Germinal center (tissue), 1 donor: ENCODE data around the gene BRD4.
"Not testable (repeated sequence)": the region's sequence is repeated elsewhere in the genome, so short reads cannot be mapped to it uniquely, and the experiment has no call there.

Source experiments
- DNase-seq: peaks from one replicate; pipeline ENCODE4 v3.0.0; 2012; ENCODE audit warnings: mixed read lengths, low spot score

BRD4 gene

GRCh38 chr19:15360015-15360414 lies 27.7 kb upstream of the BRD4 start:
- not testable (repeated sequence) for DNase-seq

- DNase-seq = no peak
Measured at GRCh38 chr19:15358918-15359317, 26.6 kb upstream of the BRD4 start.

GRCh38 chr19:15357906-15358305 lies 25.6 kb upstream of the BRD4 start:
- DNase-seq = no peak

- no peak for DNase-seq
Measured at GRCh38 chr19:15354566-15355296, 22.4 kb upstream of the BRD4 start.

GRCh38 chr19:15353908-15354307 lies 21.6 kb upstream of the BRD4 start:
- DNase-seq = no peak

GRCh38 chr19:15352535-15352934 lies 20.2 kb upstream of the BRD4 start:
- DNase-seq = not testable (repeated sequence)

GRCh38 chr19:15341328-15341727 lies 9.0 kb upstream of the BRD4 start:
- DNase-seq = not testable (repeated sequence)

- no peak for DNase-seq
Measured at GRCh38 chr19:15340086-15340485, 7.7 kb upstream of the BRD4 start.

GRCh38 chr19:15337202-15337601 lies 4.9 kb upstream of the BRD4 start:
- no peak for DNase-seq

GRCh38 chr19:15335992-15336391 lies 3.7 kb upstream of the BRD4 start:
- DNase-seq = not testable (repeated sequence)

- peak; percentile 80 for DNase-seq
Measured at GRCh38 chr19:15331419-15332310, 674 bp downstream of the BRD4 start.

- no peak for DNase-seq
Measured at GRCh38 chr19:15330801-15331418, 1.4 kb downstream of the BRD4 start.

- DNase-seq = no peak
Measured at GRCh38 chr19:15328312-15328711, 4.0 kb downstream of the BRD4 start.

- DNase-seq = no peak
Measured at GRCh38 chr19:15324791-15325519, 7.4 kb downstream of the BRD4 start.

- DNase-seq = no peak
Measured at GRCh38 chr19:15323496-15324235, 8.7 kb downstream of the BRD4 start.

- DNase-seq = no peak
Measured at GRCh38 chr19:15321739-15322138, 10.6 kb downstream of the BRD4 start.

- no peak for DNase-seq
Measured at GRCh38 chr19:15320116-15320515, 12.2 kb downstream of the BRD4 start.

- DNase-seq = peak; percentile 69
Measured at GRCh38 chr19:15318241-15318691, 14.1 kb downstream of the BRD4 start.

GRCh38 chr19:15317392-15318071 lies 14.8 kb downstream of the BRD4 start:
- DNase-seq = no peak

GRCh38 chr19:15316498-15316897 lies 15.8 kb downstream of the BRD4 start:
- DNase-seq = no peak

- no peak for DNase-seq
Measured at GRCh38 chr19:15315101-15315500, 17.2 kb downstream of the BRD4 start.
